NCI-H1436 treated with DMSO at 0.1 percent for 48 hours (cell line): ENCODE measurements around the gene ARHGAP32.

Source experiments
- DNase-seq: peaks from one replicate; lab custom pipeline; 2025; lab: John Stamatoyannopoulos, UW

The ARHGAP32 gene

GRCh38 chr11:128953151-128953550, 239.0 kb downstream of the ARHGAP32 start:
- DNase-seq, result no peak

DNA sequence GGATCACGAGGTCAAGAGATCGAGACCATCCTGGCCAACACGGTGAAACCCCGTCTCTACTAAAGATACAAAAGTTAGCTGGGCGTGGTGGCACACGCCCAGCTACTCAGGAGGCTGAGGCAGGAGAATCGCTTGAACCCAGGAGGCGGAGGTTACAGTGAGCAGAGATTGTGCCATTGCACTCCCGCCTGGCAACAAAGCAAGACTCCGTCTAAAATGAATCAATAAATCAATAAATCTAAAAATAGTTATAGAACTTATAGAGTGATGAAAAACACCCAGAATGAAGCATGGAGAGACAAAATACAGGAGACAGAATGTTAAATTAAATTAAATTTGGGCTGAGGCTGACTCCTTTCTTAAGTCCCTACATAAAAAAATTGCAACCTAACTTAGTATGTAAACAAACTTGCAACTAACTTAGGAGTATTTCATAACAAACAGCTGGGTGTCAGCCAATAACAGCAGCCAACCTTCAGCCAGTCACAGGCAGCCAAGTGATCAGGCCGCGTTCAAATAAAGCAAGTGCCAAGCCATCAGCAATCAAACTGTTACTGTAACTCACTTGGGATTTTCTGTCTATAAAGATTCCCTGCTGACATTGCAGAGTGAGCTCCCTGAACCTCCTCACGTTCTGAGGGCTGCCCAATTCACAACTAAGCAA, 242.2 kb downstream of the ARHGAP32 start:
- no peak for DNase-seq

- DNase-seq, result no peak
These were observed 243.5 kb downstream of the ARHGAP32 start for GRCh38 chr11:128948583-128948982.

DNA sequence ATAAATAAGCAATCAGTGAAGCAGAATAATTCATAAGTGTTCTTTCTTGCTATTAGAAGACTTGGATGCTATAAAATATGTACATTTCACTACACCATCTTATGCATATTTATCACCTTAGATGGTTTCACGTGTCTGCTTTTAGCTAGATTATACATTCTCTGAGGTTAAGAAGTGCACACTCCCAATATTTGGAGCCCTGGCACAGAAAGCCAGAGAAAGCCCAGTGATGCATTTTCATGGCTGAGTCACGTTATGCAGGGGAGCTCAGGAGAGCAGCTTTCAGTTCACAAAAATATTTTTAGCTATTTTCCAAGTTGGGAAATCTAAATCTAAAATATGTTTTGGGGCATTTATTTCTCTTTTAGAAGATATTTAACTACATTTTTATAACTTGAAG, 244.4 kb downstream of the ARHGAP32 start:
- no peak for DNase-seq

DNA sequence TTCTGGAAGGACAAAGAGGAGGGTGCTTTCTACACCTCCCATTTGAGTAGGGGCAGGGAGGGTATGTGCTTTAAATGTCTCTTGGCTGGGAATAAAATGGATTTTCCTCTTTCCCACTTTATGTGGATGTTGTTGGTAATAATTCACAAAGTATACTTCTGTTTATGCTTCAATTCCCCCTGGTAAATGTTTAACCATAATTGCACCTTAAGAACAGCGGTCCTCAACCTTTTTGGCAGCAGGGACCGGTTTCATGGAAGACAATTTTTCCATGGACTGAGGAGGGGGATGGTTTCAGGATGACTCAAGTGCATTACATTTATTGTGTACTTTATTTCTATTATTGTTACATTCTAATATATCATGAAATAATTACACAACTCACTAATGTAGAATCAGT, 245.5 kb downstream of the ARHGAP32 start:
- DNase-seq, result no peak

DNA sequence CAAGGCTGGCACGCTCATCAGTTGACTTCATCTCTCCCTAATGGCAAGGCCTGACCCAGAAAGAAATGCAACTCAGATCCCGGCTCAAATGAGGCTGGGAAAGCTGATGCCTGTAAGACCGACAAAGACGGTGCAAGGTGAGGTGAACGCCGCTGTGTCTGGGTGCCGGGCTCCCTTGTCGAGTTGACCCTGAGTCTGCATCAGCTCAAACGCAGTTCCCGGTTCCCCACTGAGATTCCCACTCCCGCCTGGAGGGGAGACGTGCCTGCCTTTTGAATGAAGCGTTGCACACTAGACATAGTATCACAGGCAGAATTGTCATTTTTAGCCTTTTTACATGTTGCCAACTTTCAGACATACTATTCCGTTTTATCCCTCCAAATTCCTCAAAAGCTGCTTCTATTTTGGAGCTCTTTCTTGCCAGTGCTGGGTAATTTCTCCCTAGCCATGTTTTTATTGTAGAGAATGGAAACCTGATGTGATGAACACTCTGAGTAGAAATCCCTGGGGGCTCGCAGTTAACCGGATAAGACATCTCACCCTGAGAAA, 248.6 kb downstream of the ARHGAP32 start:
- DNase-seq, result no peak

DNA sequence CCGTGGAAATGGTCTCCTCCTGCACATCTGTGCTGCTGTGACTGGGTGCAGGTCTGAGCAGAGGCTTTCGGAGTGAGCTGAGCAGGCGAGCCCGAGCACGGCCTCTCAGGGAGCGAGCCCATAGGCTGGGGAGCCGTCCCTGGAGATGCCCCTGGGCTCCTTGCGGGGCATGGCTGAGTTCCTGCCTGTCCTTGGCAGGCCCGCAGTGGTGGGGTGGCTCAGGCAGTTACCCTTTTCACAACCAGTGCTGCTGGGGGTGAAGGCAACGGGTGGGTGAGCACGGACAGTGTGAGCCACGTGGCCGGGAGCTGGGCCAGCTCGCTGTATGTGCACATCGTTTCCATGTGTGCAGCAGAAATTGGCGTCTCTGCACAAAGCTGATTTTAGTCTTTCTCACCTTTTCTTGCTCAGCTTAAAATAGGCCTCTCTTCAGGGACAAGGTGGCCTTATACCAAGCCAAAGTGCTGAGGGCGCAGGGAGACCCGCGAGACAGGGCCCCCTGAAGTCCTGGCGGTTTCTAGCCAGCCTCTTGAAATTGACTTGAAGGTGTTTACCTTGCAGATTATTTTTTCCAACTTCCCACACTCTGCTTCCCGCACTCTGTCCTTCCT, 249.2 kb downstream of the ARHGAP32 start, which contains the start of gene TP53AIP1:
TP53AIP1 (minus strand) TSS at position 55 of the 611 bp plus-strand sequence. CDS start 5,053 bp downstream, outside the sequence.
- DNase-seq, result no peak

DNA sequence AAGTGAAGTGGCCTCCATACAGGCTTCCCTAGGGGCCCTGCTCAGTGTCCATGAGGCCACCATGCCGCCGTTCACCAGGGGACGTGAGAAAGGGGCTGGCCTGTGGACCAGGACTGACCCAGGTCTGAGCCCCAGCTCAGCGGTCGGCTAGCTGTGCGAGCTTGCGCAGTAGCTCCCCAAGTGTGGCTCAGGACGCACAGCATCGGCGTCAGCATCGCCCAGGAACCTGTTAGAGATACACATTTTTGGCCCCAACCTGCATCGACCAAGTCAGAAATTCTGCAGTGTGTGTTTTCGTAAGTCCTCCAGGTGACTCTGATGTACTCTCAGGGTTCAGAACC, 249.9 kb downstream of the ARHGAP32 start:
- no peak for DNase-seq

GRCh38 chr11:128941573-128942271, 250.4 kb downstream of the ARHGAP32 start:
- no peak for DNase-seq

DNA sequence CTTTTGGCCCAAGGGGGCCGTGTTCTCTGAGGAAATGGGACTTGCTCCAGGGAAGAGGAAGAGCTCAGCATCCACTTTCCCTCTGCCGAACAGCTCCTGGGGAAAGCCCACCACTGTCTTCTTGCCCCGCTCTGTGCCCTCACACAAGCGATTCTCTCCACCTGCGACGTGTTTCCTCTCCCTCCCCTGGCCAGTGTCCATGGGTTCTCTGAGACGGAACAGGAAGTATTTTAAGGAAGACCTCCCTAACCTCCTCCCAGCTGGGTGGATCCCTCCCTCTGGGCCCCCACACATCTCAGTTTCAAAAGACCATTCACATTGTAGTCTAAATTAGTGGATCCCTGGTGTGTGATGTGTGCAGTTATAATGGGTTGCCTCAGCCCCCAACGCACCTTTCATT, 251.0 kb downstream of the ARHGAP32 start:
- no peak for DNase-seq

DNA sequence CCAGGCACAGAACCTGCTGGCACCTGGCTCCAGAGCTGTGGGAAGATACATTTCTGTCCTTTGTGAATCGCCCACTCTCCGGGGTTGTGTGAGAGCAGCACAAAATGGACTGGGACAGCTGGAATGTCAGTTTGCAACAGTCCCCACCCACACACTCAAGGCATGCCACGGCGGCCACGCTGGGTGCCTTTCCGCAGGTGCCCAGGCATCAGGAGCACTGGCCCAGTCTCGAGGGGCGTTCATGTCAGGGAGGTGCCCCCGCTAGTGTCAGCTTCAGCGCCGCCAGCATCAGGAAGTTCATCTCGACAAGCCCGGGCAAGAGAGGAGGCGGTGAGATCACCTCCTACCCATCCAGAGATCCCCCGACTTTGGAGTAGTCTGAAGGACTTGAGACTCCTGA, 251.5 kb downstream of the ARHGAP32 start:
- DNase-seq, result no peak

DNA sequence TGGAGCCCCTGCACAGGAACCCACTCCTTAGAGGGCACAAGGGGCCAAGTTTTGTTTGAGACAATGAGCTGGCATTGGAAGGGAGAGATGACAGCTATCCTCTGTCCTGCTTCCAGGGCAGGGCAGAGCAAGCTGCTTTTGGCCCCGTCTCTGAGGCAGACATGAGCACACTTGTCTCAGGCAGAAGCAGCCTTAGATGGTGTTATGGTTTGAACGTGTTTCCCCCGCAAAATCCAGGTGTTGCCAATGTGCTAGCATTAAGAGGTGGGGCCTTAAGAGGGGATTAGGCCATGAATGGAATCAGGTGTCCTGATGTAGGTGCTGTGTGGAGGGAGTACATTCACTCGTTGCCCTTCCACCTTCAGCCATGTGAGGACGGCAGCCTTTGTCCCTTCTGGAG, 252.0 kb downstream of the ARHGAP32 start:
- no peak for DNase-seq

- no peak for DNase-seq
These were observed 252.5 kb downstream of the ARHGAP32 start for GRCh38 chr11:128939591-128939990.

- DNase-seq, result no peak
These were observed 253.8 kb downstream of the ARHGAP32 start for GRCh38 chr11:128938156-128938885.

GRCh38 chr11:128937480-128937879, 254.6 kb downstream of the ARHGAP32 start:
- DNase-seq, result no peak

DNA sequence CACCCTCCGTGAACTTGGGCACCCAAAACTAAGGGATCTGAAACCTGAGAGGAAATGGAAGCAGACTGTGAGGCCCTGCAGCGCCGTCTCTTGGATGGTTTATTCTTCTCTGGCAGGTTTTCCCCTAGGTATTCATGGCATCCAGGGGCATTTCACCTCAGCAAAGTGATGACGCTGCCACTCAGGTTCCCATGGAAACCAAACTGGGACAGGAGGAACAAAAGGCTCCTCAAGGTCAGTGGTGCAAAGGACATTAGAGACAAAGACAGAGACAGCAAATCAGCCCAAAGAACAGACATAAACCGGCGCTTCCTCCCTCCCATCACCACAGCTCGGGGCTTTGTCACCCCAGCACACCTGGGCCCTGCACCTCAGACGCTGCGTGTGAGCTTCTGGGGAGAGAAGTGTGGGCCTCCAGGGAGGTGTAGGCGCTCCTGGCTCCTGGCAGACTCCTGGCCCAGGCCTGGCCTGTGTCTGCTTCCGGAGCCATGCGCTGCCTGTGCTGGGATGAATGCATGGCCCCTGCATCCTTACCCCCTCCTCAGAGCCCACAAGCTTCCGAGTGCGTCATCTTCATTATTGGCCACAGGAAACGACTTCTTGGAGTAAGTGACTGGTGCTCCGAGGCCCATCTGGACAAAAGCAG, 255.4 kb downstream of the ARHGAP32 start:
- peak; percentile 20 for DNase-seq

GRCh38 chr11:128934926-128935325, 257.2 kb downstream of the ARHGAP32 start:
- DNase-seq, result no peak

- DNase-seq, result no peak
These were observed 257.8 kb downstream of the ARHGAP32 start for GRCh38 chr11:128934351-128934750.

DNA sequence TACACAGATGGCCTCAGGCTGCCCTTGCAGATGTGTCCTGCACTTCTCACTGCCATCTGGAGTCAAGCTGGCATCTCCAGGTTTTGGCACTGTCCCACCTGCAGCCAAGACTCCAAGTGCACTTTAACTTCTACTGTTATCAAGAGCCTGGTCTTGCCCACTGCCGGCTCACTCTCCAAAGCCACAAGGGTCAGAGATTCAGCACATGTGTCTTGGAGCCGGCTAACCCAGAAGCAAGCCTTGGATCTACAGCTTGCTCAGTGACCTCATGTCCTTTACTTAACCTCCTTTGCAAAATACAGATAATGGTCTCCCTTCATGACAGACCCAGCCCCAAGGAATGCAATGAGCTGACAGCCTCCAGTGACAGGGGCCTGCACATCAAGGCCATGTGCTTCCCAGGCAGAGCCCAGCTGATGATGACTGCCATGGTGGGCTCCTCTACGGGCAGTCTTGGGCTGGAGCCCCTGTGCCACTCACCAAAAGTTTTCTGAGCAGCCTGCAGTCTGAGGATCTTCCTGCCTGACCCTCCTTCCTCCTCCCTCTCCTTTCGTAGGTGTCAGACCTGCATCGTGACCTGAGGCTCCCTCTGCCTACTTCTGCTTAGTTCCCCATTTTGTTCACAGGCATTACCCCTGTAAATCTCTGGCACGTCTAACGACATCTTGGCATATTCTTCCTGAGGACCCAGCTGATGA, 258.5 kb downstream of the ARHGAP32 start:
- no peak for DNase-seq

- no peak for DNase-seq
These were observed 260.5 kb downstream of the ARHGAP32 start for GRCh38 chr11:128931668-128932067.

GRCh38 chr11:128931066-128931465, 261.1 kb downstream of the ARHGAP32 start:
- DNase-seq, result no peak
